ENCODE data around the gene HAAO.

GRCh38 chr2:42758751-42759150 lies 33.6 kb downstream of the HAAO start:
- TF ChIP-seq CTCF (IDR thresholded peaks at IDR 0.05) (no peak), POLR2A (IDR thresholded peaks at IDR 0.05) (no peak)

All from right lobe of liver (tissue), 4 donors.